ENCODE measurements around the gene FTO.

DNA sequence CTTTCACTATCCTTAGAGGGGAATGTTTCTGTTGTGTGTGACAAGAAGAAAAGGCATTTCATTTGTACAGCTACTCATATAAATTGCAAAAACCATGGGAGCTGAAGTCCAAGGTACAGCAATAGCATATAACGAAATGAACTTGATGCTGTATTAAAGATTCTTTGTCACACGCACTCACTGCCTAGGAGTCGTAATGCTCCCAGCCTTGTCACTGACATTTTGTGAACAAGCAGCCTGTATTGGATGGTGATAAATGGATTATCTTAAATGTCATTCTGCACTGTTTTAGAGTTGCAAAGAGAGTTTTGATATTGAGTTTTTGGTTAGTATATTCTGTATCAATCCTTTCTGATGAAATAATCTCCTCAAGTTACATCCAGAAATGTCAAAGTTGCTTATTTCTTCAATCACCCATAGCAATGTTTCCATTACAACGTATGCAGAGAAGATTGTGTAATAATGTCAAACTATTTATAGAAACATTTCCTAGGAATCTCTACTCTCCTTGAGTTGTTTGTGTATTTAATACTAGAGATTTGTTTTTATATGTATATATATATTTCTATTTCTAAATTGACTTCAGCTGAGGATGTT lies 270.6 kb downstream of the FTO start:
- TF ChIP-seq, protein P1, sequence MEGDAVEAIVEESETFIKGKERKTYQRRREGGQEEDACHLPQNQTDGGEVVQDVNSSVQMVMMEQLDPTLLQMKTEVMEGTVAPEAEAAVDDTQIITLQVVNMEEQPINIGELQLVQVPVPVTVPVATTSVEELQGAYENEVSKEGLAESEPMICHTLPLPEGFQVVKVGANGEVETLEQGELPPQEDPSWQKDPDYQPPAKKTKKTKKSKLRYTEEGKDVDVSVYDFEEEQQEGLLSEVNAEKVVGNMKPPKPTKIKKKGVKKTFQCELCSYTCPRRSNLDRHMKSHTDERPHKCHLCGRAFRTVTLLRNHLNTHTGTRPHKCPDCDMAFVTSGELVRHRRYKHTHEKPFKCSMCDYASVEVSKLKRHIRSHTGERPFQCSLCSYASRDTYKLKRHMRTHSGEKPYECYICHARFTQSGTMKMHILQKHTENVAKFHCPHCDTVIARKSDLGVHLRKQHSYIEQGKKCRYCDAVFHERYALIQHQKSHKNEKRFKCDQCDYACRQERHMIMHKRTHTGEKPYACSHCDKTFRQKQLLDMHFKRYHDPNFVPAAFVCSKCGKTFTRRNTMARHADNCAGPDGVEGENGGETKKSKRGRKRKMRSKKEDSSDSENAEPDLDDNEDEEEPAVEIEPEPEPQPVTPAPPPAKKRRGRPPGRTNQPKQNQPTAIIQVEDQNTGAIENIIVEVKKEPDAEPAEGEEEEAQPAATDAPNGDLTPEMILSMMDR (IDR thresholded peaks at IDR 0.05), result no peak
- TF ChIP-seq ZFX (IDR thresholded peaks at IDR 0.05; ENCODE audit: borderline replicate concordance), result no peak
